AG09309 (cell line): ENCODE data around the gene PLXNA2.

Experiments
- DNase-seq: peaks from one replicate; pipeline ENCODE4 v3.0.0-alpha.2; 2010; ENCODE audit warnings: low read depth
- H3K4me3 ChIP-seq: 2 replicates; pipeline ENCODE4 v1.5.1; 2011; ENCODE audit warnings: mild to moderate bottlenecking, low read depth, low read length, moderate library complexity; ENCODE audit not compliant: control insufficient read depth
- TF ChIP-seq, protein P1 (sequence below): IDR thresholded peaks from 2 replicates; pipeline ENCODE4 v1.5.1; 2011; ENCODE audit warnings: mild to moderate bottlenecking, low read depth, low read length, inconsistent platforms; ENCODE audit not compliant: insufficient read depth, control insufficient read depth; ENCODE audit errors: missing control alignments

The PLXNA2 gene

DNA sequence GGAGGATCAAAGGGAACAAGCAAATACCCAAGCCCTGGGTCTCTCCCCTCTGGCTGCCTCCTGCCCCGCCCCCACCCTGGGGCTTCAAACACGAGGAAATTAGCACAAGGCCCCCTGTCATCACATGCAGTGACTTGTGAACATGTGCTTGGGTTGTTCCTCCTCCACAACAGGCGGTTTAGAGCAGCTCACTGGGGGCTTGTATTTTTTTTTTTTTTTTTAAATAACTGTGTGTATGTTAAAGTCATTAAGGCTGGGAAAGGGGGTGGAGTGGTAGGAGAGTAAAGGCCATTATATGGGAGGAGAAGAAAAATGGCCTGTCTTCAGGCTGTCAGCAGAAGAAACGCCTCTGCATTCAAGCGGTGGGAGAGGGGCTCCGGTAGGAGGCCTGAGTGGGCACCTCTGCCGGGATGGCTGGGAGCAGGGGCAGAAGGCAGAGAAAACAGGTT, 64.2 kb downstream of the PLXNA2 start:
- TF ChIP-seq, protein P1, sequence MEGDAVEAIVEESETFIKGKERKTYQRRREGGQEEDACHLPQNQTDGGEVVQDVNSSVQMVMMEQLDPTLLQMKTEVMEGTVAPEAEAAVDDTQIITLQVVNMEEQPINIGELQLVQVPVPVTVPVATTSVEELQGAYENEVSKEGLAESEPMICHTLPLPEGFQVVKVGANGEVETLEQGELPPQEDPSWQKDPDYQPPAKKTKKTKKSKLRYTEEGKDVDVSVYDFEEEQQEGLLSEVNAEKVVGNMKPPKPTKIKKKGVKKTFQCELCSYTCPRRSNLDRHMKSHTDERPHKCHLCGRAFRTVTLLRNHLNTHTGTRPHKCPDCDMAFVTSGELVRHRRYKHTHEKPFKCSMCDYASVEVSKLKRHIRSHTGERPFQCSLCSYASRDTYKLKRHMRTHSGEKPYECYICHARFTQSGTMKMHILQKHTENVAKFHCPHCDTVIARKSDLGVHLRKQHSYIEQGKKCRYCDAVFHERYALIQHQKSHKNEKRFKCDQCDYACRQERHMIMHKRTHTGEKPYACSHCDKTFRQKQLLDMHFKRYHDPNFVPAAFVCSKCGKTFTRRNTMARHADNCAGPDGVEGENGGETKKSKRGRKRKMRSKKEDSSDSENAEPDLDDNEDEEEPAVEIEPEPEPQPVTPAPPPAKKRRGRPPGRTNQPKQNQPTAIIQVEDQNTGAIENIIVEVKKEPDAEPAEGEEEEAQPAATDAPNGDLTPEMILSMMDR, result no peak
- no peak overlapping the region for H3K4me3 ChIP-seq
- no peak for DNase-seq

- TF ChIP-seq, protein P1, result no peak
- no peak overlapping the region for H3K4me3 ChIP-seq
- DNase-seq, result no peak
Measured at GRCh38 chr1:208179263-208179816, 64.8 kb downstream of the PLXNA2 start.

GRCh38 chr1:208178091-208178529, 66.1 kb downstream of the PLXNA2 start:
- no peak overlapping the region for H3K4me3 ChIP-seq
- DNase-seq, result no peak
- TF ChIP-seq, protein P1, result no peak

DNA sequence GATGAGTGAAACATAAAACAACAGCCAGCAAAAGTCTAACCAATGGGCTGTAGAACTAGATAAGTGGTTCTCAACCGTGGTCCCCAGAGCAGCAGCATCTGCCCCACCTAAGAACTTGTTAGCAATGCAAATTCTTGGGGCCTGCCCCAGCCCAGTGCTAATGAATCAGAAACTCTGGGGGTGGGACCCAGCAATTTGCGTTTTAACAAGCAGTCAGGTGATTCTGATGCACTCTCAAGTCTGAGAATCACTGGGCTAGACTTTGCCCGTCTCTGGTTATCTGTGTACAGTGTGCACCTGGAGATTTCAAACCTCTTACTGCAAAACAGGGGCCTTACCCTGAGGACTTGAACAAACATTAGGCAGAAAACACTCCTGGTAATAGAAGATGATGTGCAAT, 66.5 kb downstream of the PLXNA2 start:
- H3K4me3 ChIP-seq, result no peak overlapping the region
- DNase-seq, result no peak
- TF ChIP-seq, protein P1, result no peak

DNA sequence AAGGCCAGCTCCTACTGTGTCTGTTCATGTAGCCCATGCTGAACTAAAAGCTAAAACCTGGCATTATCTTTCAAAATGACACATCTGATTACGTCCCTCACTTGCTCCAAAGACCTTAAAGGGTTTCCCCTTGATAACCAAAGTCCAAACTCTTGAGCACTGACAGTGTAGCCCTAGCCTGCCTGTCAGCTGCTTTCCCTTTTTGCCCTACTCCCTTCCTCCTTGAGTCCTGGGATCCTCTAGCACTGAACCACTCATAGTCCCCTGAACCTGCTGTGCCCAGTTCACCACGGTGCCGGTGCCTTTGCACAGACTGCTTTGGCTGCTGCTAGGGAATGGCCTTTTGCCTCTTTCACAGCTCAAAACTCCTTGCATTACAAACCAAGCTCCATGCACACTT, 67.5 kb downstream of the PLXNA2 start:
- no peak overlapping the region for H3K4me3 ChIP-seq
- TF ChIP-seq, protein P1, result no peak
- DNase-seq, result no peak

DNA sequence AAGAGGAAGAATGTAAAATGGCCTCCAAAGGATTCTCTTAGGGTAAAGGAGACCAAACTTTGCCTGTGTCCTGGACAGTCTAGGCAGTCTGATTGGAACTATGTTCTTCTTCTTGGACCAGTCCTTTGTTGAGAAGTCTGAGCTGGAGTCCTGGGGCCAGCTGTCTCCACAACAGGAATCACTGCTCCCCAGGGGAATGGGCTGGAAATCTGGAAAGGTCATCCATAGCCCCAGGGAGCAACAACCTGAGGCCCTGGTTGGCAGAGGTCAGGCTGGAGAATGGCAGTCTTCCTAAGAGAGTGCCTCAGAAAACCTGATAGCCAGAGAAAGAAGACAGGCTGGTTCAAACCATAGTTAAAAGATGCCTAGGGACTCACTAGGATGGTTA, 68.7 kb downstream of the PLXNA2 start:
- DNase-seq, result no peak
- TF ChIP-seq, protein P1, result no peak
- H3K4me3 ChIP-seq, result no peak overlapping the region
